Mammary epithelial cell (primary cell): ENCODE results near the gene DDX51.

Experiments used
- EZH2 ChIP-seq: IDR thresholded peaks from 2 replicates; pipeline ENCODE4 v1.6.1; 2012; ENCODE audit warnings: low read length, inconsistent platforms, borderline replicate concordance
- TF ChIP-seq, protein P1 (sequence below), 2 donors: IDR thresholded peaks in 1 of 2; conservative IDR thresholded peaks in 1 of 2; 2 replicates each; pipeline ENCODE4 v1.5.1; 2011 to 2012; ENCODE audit warnings: inconsistent platforms in 2 of 2, low read length in 2 of 2, mild to moderate bottlenecking in 2 of 2, control low read depth in 1 of 2, low read depth in 1 of 2; ENCODE audit not compliant: insufficient read depth in 1 of 2; ENCODE audit errors: extremely low read depth in 1 of 2

DNA sequence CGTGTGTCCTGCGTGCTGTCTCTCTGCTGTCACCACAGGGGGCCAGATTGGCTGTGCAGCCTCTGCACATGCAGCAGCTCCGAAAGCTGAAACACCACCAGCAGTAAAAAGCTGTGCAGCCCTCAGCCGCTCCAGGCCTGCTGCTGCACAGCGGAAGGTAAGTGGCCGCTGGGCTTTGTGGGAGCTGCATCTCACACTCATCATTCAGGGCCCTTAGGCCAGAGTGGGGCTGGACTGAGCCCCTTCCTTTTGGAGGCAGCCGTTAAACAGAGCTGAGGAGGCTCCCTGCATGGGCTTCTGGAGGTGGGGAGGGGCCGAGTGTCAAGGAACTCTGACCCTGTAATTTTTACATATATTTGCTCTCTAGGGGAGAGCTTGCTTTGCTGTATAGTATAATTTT is 17.1 kb downstream of the DDX51 start:
- no peak for TF ChIP-seq EZH2
- TF ChIP-seq, protein P1, sequence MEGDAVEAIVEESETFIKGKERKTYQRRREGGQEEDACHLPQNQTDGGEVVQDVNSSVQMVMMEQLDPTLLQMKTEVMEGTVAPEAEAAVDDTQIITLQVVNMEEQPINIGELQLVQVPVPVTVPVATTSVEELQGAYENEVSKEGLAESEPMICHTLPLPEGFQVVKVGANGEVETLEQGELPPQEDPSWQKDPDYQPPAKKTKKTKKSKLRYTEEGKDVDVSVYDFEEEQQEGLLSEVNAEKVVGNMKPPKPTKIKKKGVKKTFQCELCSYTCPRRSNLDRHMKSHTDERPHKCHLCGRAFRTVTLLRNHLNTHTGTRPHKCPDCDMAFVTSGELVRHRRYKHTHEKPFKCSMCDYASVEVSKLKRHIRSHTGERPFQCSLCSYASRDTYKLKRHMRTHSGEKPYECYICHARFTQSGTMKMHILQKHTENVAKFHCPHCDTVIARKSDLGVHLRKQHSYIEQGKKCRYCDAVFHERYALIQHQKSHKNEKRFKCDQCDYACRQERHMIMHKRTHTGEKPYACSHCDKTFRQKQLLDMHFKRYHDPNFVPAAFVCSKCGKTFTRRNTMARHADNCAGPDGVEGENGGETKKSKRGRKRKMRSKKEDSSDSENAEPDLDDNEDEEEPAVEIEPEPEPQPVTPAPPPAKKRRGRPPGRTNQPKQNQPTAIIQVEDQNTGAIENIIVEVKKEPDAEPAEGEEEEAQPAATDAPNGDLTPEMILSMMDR (conservative IDR thresholded peaks at IDR 0.05 in 1 of 2, IDR thresholded peaks at IDR 0.05 in 1 of 2; ENCODE audit: extremely low read depth in 1 of 2, insufficient read depth in 1 of 2, low read depth in 1 of 2, low read length in 2 of 2), result no peak
